Myocyte (in vitro differentiated cells): ENCODE data around the gene STAU1. TPM values are rescaled to one million over a fixed set of nuclear protein-coding genes. Genes with fewer than 3 reads are reported as not detected.
"Not testable (repeated sequence)": the region's sequence is repeated elsewhere in the genome, so short reads cannot be mapped to it uniquely, and the experiment has no call there.

Source experiments
- DNase-seq: peaks from one replicate; pipeline ENCODE4 v3.0.0-alpha.2; 2012; ENCODE audit warnings: low read depth
- total RNA-seq: library from RNA; depleted of rRNA; stranded (reverse); fragments of >200 nt; gene quantifications from 2 replicates; pipeline ENCODE4 v1.2.3, GENCODE V29; 2014

The STAU1 gene
- total RNA-seq, 1 donor from 2014 or later: 80.7 TPM

GRCh38 chr20:49123982-49124381 is 64.2 kb downstream of the STAU1 start:
- DNase-seq: no peak

- no peak for DNase-seq
These were observed 65.2 kb downstream of the STAU1 start for GRCh38 chr20:49122920-49123319.

GRCh38 chr20:49119988-49120387 is 68.1 kb downstream of the STAU1 start:
- DNase-seq: no peak

GRCh38 chr20:49118307-49118706 is 69.8 kb downstream of the STAU1 start:
- DNase-seq: no peak

- DNase-seq: peak; percentile 24
These were observed 72.6 kb downstream of the STAU1 start for GRCh38 chr20:49115564-49115963.

- no peak for DNase-seq
These were observed 75.4 kb downstream of the STAU1 start for GRCh38 chr20:49112596-49113274.

GRCh38 chr20:49110767-49111694 is 77.1 kb downstream of the STAU1 start:
- no peak for DNase-seq

- DNase-seq: no peak
These were observed 81.8 kb downstream of the STAU1 start for GRCh38 chr20:49106328-49106727.

GRCh38 chr20:49104979-49105547 is 83.1 kb downstream of the STAU1 start:
- DNase-seq: not testable (repeated sequence)

- DNase-seq: no peak
These were observed 83.8 kb downstream of the STAU1 start for GRCh38 chr20:49104365-49104648.

- no peak for DNase-seq
These were observed 84.3 kb downstream of the STAU1 start for GRCh38 chr20:49103647-49104364.

GRCh38 chr20:49103019-49103418 is 85.1 kb downstream of the STAU1 start:
- no peak for DNase-seq

- no peak for DNase-seq
These were observed 87.2 kb downstream of the STAU1 start for GRCh38 chr20:49100972-49101371.

GRCh38 chr20:49100292-49100691 is 87.8 kb downstream of the STAU1 start:
- not testable (repeated sequence) for DNase-seq

- no peak for DNase-seq
These were observed 89.1 kb downstream of the STAU1 start for GRCh38 chr20:49099011-49099410.

GRCh38 chr20:49098136-49098535 is 90.0 kb downstream of the STAU1 start:
- no peak for DNase-seq

GRCh38 chr20:49097159-49097558 is 91.0 kb downstream of the STAU1 start:
- DNase-seq: no peak

- DNase-seq: no peak
These were observed 91.9 kb downstream of the STAU1 start for GRCh38 chr20:49096203-49096730.

- no peak for DNase-seq
These were observed 96.4 kb downstream of the STAU1 start for GRCh38 chr20:49091762-49092161.

- DNase-seq: no peak
These were observed 97.0 kb downstream of the STAU1 start for GRCh38 chr20:49091104-49091503.

- not testable (repeated sequence) for DNase-seq
These were observed 105.8 kb downstream of the STAU1 start for GRCh38 chr20:49082295-49082694.
